Measurements from ENCODE around the gene PINK1.

DNA sequence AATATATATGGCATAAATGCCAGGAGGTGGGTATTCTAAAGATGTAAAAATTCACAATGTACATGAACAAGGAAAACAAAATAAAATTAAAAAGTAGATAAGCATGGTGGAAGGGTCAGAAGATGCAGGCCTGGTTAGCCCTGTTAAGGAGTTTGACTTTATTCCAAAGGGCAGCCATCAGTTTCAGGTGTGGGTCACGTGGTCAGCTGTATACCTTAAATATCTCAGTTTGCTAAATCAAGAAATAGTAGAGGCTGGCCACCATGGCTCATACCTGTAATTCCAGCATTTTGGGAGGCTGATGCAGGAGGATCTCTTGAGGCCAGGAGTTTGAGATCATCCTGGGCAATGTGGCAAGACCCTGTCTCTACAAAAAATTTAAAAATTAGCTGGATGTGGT, 8.5 kb upstream of the PINK1 start:
- no peak for TF ChIP-seq POLR2A (IDR thresholded peaks at IDR 0.05)
- TF ChIP-seq, protein P1, sequence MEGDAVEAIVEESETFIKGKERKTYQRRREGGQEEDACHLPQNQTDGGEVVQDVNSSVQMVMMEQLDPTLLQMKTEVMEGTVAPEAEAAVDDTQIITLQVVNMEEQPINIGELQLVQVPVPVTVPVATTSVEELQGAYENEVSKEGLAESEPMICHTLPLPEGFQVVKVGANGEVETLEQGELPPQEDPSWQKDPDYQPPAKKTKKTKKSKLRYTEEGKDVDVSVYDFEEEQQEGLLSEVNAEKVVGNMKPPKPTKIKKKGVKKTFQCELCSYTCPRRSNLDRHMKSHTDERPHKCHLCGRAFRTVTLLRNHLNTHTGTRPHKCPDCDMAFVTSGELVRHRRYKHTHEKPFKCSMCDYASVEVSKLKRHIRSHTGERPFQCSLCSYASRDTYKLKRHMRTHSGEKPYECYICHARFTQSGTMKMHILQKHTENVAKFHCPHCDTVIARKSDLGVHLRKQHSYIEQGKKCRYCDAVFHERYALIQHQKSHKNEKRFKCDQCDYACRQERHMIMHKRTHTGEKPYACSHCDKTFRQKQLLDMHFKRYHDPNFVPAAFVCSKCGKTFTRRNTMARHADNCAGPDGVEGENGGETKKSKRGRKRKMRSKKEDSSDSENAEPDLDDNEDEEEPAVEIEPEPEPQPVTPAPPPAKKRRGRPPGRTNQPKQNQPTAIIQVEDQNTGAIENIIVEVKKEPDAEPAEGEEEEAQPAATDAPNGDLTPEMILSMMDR (IDR thresholded peaks at IDR 0.05) = no peak

All from prostate gland (tissue), 2 donors.